HG03159 (cell line): ENCODE measurements around the gene IL23R.

Experiments
- ATAC-seq: cut with Tn5 transposase; IDR thresholded peaks from one replicate; pipeline ENCODE4 v1.9.1; 2021; ENCODE audit warnings: mild to moderate bottlenecking, moderate library complexity; ENCODE audit not compliant: unreplicated experiment

The IL23R gene

DNA sequence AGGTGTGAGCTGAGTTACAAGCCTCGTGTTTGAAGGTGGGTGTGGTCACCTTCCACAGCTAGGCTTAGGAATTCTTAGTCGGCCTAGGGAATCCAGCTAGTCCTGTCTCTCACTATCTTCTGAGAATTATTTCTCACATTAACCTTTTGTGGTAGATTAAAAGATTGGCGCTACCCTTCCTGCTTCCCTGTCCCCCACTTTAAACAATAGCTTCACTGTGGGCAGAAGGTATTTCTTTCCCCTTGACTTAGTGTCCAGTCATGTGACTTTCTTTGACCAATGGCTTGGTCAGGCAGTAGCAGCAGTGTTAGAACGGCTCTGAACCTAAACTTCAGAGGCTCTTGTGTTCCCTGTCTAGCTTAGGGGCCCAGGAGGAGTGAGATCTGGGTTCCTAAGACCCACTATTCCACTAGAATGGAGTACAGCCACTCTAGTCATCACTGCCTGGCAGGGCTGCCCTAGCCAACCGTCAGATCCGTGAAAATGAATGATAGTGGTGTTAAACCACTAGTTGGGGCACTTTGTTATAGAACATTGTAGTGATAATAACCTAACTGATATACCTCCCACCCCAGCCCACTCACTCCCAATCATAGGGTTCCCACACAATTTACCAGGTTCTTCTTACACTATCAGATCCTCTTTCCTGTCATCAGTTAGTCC lies 17.6 kb upstream of the IL23R start:
- peak; percentile 35 for ATAC-seq

- peak; percentile 93 for ATAC-seq
Measured at GRCh38 chr1:67149179-67149770, 17.0 kb upstream of the IL23R start.

DNA sequence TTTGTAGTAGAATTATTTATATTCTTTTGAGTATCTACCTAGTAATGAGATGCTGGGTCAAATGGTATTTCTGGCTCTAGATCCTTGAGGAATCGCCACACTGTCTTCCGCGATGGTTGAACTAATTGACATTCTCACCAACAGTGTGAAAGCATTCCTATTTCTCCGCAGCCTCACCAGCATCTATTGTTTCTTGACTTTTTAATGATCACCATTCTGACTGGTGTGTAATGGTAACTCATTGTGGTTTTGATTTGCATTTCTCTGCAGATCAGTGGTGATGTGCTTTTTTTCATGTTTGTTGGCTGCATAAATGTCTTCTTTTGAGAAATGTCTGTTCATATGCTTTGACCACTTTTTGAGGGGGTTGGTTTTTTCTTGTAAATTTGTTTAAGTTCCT lies 15.3 kb upstream of the IL23R start:
- ATAC-seq = no peak

- ATAC-seq = no peak
Measured at GRCh38 chr1:67158401-67158800, 7.9 kb upstream of the IL23R start.

GRCh38 chr1:67159233-67159632 lies 7.0 kb upstream of the IL23R start:
- no peak for ATAC-seq

GRCh38 chr1:67162954-67163353 lies 3.3 kb upstream of the IL23R start:
- ATAC-seq = peak; percentile 64

DNA sequence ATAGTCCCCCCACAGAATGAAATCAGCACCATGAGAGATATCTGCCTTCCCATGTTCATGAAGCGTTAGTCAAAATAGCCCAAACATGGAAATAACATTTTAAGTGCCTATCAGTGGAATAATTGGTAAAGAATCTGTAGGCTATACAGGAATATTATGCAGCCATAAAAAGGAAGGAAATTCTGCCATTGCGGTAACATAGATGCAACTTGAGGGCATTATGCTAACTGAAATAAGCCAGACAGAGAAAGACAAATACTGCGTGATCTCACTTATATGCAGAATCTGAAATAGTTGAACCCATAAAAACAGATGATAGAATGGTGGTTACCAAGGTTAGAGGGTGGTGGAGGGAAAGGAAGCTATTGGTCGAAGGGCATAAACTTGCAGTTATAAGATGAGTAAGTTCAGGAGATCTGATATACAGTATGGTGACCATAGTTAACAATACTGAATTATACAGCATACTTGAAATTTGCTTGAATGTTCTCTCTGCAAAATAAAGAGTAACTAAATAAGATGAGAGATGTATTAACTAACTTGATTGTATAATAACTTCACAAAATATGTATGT lies 699 bp upstream of the IL23R start:
- no peak for ATAC-seq

- peak; percentile 44 for ATAC-seq
Measured at GRCh38 chr1:67169496-67169895, 3.2 kb downstream of the IL23R start.

DNA sequence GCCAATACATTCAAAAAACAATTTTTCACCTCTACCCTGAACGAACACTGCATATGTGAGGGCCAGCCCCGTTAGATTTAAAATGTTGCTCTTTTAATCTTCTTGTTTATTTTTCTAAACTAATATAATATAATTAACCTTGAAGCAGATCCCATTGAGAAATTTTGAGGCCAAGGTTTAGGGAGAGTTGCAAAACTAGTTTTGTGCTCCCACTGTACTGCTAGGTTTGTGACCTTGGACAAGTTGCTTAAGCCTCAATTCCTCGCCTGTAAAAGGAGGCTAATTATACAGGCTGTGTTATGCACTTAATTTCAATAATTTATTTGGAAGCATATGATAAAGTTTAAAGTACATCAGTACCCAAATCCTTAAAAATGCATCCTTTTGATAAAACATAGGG lies 3.7 kb downstream of the IL23R start:
- no peak for ATAC-seq

DNA sequence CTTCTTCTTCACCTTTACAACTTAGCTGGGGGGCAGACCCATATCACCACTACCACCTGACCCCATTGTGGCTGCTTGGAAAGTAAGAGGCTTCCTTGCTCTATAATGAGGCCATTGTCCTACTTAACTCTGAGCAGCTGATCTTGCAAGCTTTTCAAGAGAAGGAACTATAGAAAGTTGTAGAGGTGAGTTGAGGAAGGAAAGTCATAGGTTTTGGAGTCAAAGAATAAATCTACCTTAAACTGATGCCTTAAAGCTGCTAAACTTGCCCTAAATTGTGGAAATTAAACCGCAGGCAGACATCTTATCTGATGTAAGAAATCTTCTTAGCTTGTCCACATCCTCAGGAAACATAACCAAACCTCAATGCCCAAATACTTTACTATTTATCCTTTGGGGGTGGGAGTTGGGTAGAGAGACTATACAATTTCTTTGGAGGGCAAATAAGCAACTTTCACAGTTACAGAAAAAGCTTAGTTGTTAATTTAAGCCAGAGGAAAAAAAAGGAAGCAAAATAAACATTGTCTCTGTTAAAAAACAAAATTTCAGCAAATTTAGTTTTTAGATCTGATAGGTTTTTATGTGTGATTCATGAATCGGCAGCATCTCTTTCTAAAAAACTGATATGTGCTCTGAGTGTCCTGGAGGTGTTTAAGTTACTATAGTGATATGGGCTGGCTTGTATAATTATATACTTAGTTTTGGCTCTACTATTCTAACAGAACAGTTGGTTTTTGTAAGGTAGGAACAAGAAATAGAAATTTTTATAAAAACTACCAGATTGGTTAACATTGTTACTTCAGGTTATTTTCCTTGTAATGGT lies 4.7 kb downstream of the IL23R start:
- no peak for ATAC-seq

DNA sequence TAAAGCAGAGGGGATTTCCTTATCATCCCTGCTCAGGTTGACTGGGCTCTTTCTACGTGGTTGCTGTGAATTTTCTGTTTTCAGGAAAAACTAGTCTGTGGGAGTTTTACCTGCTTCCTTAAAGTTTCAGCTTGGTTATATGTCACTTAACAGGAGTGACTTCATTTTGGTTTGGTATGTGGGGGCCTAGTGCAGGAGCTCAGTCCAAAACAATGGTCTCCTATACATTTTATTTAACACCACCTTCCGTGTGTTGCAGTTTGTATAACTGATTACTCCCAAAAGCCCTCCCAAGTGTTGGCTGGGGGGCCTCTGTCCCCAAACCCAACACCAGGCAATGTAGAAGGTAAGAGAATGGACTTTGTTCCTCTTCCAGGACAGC lies 5.3 kb downstream of the IL23R start:
- no peak for ATAC-seq

GRCh38 chr1:67171978-67172377 lies 5.7 kb downstream of the IL23R start:
- no peak for ATAC-seq

DNA sequence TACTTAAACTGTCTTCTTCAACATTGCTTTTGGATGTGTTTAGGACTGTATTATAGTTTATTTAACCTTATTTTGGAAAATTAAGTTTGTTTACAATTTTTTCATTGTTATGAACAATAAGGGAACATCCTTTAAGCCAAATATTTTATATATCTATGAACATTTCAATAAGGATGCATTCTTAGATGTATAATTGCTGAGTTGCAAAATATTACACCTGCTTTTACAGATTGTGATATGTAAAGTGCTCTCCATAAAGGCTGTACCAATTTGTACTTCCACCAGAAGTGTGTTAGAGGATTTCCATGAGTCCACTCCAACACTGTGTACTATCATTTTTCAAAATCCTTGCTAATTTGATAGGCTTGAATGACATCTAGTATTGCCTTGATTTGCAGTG lies 7.7 kb downstream of the IL23R start:
- no peak for ATAC-seq

DNA sequence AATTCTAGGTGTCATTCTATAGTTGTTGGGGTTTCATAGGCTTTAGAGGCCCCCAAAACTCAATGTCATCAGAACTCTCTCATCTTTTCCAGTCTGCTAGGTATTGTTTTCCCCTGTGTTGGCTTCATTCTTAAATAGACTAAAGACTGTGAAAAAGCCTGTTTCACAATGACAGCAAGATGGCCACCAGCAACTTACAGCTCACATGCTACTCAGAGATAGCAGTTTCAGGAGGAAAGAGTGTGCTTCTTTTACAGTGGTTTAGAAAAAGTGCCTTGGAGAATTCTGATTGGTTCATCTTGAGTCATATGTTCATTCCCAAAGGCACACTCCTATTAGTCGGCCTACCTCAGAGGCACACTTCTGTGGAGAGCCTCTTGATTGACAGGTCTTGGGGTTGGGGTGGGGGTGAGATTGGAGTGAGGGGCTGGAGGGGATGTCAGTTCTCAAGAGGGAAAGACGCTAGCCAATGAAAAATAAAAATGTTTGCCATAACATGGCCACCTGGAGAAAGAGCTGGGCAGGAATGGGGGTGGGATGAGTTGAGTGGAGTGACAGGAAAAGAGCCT lies 8.5 kb downstream of the IL23R start:
- ATAC-seq = no peak

- ATAC-seq = no peak
Measured at GRCh38 chr1:67175530-67176087, 9.4 kb downstream of the IL23R start.

- ATAC-seq = no peak
Measured at GRCh38 chr1:67184838-67185421, 18.7 kb downstream of the IL23R start.

- no peak for ATAC-seq
Measured at GRCh38 chr1:67188137-67188536, 21.9 kb downstream of the IL23R start.

GRCh38 chr1:67189953-67190352 lies 23.7 kb downstream of the IL23R start:
- no peak for ATAC-seq

DNA sequence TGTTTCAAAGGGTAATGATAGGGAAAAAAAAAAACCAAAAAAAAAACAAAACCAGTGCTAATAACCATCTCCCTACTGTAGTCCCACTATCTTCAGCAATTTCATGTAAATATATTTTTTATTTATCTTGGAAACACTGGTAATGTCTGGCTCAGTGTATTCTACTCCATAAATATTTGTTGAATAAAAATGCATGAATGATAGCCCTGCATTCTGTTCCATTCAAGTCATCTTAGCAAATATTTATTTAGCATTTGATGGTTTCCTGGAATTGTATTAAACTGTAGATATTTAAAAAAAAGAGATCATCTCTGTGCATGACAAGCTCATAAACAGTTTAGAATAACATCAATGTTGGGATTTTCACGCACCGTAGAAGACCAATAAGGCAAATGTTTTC lies 24.2 kb downstream of the IL23R start:
- no peak for ATAC-seq

DNA sequence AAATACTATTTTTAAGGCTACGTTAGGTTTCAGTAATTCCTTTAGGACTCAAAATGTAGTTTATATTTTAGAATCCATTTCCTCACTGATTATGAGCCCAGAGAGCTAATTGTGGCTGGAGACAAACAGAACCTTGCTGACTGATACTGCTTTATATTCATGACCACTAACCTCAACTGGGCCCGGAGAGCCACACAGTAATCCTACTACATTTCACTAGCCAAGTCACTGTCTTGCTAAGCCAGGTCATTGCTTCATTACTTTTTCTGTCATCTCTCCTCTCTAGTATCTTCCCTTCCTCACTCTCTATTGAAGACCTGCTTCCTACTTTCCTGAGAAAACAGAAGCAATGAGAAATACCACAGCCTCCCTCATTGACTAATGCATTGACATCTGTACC lies 24.7 kb downstream of the IL23R start:
- no peak for ATAC-seq
